Measurements from ENCODE around the gene PGF.

Gene PGF

DNA sequence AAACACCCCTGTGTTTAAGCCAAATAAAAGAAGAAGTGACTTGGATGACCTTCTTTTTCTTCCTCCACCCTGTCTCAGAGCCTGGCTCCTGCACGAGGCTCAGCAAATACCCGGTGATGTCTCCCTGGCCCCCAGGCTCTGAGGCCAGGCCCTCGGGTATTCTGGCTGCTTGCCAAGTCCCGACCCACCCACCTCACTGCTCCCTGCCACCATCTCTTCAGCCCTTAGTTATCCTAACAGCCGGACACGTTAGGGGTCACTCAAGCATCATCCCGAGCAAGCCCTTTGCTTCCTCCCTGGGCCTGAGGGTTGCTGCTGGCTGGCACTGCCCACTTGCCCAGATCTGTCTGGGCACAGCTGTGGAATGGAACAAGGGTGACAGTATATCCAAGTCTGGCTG is 39.6 kb downstream of the PGF start:
- no peak for DNase-seq

DNA sequence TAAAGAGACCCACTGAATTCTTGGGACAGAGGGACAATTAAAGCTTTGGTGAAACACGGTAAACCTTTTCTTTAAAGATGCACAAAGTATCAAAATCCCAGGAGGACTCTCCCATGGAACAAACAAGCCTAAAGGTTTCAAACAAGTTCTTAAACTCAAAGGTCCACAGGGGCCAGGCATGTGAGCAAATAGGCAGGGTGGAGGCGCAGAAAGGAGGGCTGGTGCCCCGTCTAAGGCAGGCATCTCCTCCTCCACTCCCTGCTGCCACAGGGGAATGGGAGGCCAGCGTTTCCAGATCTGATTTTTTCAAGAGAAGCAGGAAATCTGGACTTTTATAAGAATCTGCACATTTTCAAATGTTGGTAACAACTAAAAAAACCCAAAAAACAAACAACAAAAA is 40.0 kb downstream of the PGF start:
- DNase-seq = no peak

DNA sequence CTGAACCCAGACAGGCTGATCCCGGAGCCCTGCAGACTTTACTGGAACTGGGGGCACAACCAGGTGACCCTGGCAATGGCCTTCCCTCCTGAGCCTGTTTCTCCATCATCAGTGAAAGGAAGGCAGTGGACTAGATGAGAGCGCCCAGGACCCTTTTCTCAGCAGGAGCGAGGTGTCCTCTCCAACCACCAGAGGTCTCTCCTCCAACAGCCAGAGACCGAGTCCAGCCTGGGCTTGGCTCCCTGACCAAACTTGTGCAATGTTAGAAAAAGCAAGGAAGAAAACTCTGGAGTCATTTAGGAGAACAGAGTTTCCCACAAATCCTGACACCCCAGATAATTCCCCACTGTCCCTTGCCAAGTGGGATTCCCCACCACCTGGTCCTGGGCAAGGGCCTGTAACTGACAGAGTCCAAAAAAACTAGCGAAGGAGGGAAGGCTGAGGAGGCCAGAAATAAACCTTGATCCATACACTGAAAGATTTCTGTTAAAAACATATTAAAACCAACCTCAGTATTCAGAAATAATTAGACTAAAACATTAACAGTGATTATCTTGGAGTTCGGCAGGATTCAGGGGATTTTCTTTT is 41.3 kb downstream of the PGF start:
- DNase-seq = peak; percentile 21 to 27

GRCh38 chr14:74913393-74913910 is 41.9 kb downstream of the PGF start:
- DNase-seq = no peak

GRCh38 chr14:74912801-74913200 is 42.6 kb downstream of the PGF start:
- DNase-seq = no peak

DNA sequence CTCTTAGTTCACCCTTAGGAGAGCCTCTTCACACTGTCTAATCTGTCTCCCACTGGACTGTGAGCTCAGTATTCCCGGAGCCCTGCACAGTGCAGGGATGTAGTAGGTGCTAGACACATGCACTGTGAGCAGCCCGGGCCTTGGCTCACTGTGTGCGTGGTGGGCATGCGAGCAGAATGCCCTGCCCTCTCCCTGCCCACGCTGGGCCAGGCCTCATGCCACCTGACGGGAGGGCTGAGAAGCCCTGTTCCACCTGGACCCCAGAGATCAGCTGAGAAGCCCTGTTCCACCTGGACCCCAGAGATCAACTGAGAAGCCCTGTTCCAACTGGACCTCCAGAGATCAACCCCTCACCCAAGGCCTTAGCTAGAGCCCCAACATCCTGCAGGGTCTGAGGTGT is 43.3 kb downstream of the PGF start:
- no peak for DNase-seq

- no peak for DNase-seq
Observed at GRCh38 chr14:74911704-74912103, 43.7 kb downstream of the PGF start.

GRCh38 chr14:74911221-74911620 is 44.2 kb downstream of the PGF start:
- no peak for DNase-seq

DNA sequence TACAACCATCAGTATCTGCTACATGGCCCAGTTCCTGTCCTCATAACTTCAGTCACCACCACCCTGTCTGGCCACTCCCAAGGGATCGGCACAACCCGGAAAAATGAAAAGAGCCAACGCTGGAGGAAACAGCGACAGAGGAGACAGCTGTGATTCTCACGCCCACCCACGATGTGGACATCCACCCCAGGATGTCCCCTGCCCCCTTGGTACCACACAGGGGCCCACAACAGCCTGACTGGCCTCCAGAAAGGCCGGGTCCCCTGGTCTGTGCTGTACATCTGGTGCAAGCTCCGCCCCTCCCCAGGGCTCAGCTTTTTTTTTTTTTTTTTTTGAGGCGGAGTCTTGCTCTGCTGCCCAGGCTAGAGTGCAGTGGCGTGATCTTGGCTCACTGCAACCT is 44.8 kb downstream of the PGF start:
- DNase-seq = no peak

DNA sequence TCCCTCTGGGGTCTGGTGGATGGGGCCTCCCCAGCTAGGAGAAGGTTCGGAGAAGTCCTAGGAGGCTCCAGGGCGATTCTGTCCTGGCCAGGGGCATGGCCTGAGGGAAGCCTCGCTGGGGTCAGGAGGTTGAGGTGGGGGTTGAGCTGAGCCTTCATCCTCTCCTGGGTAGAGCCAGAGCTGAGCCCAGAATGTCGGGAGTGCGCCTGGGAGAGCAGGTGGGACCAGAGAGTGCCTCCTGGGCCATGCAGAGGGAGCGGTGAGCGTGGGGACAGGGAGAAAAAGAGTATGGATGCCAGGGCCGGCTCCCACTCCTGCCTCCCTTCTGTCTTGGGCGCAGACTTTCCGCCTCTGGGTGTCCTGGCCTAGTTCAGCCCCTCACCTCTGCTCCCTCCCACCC is 45.5 kb downstream of the PGF start:
- DNase-seq = no peak

GRCh38 chr14:74909501-74909900 is 45.9 kb downstream of the PGF start:
- DNase-seq = no peak

- no peak for DNase-seq
Observed at GRCh38 chr14:74908861-74909341, 46.5 kb downstream of the PGF start.

DNA sequence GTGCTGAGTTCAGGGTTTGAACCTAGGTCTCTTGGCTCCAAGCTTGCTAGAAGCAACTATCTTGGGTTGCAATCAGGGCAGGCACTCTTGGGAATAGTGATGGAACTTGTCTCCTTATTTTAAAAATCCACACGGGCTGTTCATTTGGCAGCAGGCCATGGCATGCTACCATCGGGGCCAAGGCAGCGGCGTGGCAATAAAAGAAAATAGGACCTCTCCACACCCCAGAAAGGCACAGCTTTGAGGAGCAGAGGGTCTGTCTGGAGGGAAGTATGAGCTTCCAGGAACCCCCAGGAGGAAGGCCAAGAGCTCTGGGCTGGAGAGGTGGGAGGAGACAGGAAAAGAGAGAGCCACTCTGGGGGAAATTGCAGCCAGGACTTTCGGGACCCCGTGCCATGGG is 47.7 kb downstream of the PGF start:
- DNase-seq = no peak

- no peak for DNase-seq
Observed at GRCh38 chr14:74906925-74907521, 48.4 kb downstream of the PGF start.

DNA sequence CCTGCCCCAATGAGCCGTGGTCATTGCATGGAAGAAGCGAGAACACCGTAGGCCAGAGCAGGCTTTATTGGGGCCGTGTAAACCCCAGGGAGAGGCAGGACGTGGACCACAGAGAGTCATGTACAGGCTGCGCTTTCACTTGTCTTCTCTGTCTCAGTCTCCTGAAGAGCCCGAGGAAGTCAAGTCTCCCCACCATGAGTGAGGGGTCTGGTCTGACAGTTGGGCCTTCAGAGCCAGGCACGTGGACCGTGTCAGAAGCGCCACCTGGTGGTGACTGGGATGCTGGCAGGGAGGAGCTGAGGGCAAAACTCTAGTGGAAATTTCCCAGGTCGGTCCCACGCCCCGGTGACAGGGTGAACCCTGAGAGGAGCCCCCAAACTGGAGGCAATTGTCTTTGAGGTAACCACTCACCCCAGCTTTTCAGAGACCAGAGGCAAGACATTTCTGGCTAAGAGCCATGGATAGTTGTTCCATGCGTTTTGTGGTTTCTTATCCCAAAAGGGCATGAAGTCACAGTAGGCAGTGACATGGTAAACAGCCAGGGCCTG is 49.7 kb downstream of the PGF start:
- peak; percentile 69 to 79 for DNase-seq

GRCh38 chr14:74904635-74905503 is 50.5 kb downstream of the PGF start:
- DNase-seq = no peak

GRCh38 chr14:74902941-74903705 is 52.3 kb downstream of the PGF start:
- DNase-seq = no peak

DNA sequence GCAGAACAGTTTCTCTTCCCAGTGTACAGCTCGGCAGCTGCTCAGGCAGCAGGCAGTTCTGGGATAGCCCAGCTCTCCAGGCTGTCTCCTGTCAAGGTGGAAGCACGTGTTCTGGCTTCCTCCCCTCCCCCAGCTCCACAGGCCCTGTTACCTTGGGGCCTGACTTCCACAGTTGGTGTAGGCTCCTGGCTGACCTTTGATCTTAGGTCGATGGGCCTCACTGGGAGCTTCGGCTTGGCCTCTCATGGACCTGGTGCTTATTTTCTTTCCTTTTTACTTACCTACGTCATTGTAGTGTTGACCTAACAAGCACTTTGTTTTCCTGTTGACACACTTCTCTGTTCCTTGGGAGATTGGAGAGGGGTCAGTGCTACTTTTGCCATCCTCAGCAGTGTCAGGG is 56.7 kb downstream of the PGF start:
- DNase-seq = no peak

DNA sequence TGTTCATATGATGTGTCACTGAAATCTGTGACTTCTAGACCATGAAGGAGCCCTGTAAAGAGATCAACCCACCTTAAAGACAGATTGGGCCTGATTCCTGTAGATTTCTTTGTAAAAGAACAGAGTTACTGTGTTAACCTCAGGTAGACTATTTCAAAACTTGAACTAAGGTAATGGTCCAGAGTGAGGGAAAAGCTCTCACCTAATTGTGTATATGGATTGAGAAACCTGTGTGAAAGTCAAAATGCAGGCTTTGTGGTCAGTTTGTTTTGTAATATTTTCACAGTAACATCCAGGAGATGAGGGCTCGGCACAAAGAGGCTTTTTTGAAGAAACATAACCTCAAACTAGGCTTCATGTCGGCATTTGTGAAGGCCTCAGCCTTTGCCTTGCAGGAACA is 57.3 kb downstream of the PGF start:
- DNase-seq = no peak

DNA sequence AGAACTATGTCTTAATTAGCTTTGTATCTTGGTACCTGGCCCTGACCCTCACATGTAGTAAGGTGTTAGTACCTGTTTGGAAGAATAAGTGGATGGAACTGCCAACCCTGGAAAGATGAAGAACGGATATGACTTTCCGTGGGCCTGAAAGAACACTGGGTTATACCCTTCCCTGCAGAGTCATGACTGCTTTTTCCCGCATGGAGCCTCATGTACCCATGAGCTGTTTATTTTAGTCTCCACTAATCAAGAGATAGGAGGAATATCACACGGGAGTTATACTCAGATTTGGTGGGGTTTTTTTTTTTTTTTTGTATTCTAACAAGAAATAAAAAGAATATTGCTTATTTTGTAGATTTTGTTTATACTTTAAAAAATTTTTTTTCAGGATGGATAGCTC is 57.8 kb downstream of the PGF start:
- DNase-seq = no peak

- no peak for DNase-seq
Observed at GRCh38 chr14:74896400-74896799, 59.0 kb downstream of the PGF start.

- no peak for DNase-seq
Observed at GRCh38 chr14:74893614-74894091, 61.7 kb downstream of the PGF start.

DNA sequence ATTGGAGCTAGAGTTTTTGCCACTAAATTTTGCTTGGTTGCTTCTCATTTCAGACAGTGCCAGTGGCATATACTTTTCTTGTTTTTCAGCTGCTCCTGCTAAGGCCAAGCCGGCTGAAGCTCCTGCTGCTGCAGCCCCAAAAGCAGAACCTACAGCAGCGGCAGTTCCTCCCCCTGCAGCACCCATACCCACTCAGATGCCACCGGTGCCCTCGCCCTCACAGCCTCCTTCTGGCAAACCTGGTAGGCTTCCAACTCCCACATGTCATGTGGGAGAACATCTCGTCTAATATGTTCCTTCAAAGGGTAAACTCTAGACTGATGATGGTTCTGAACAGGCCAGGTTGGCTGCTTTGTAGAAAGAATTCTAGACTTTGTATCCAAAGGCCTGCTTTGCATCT is 62.7 kb downstream of the PGF start:
- DNase-seq = no peak

Measured in CD4-positive, alpha-beta T cell treated with Interleukin-1 beta for 1 hour (primary cell).